SKM-1 treated with dmso at 0.1 percent for 144 hours (cell line): Measurements from ENCODE around the gene KCTD7.
A peak's percentile ranks its signal among the peaks of the same experiment; 100 is the strongest.
"Not testable (repeated sequence)": the region's sequence is repeated elsewhere in the genome, so short reads cannot be mapped to it uniquely, and the experiment has no call there.

Source experiments
- DNase-seq: peaks from one replicate; lab custom pipeline; 2025; ENCODE audit not compliant: unreplicated experiment; lab: John Stamatoyannopoulos, UW

KCTD7 gene

DNA sequence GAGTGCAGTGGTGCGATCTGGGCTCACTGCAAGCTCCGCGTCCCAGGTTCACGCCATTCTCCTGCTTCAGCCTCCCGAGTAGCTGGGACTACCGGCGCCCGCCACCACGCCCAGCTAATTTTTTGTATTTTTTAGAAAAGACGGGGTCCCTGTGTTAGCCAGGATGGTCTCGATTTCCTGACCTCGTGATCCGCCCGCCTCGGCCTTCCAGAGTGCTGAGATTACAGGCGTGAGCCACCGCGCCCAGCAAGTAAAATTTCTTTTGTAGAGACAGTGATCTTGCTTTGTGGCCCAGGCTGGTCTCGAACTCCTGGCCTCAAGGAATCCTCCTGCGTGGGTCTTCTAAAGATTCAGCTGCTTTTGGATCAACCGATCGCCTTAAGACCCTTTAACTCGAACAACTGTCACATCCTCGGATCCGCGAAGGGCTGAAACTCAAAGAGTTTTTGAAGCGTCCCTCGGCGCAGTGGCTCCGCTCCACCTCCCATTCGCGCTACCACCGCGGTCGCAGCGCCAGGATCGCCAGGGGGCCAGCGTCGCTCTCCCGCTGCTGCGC, 25.1 kb downstream of the KCTD7 start:
- not testable (repeated sequence) for DNase-seq

DNA sequence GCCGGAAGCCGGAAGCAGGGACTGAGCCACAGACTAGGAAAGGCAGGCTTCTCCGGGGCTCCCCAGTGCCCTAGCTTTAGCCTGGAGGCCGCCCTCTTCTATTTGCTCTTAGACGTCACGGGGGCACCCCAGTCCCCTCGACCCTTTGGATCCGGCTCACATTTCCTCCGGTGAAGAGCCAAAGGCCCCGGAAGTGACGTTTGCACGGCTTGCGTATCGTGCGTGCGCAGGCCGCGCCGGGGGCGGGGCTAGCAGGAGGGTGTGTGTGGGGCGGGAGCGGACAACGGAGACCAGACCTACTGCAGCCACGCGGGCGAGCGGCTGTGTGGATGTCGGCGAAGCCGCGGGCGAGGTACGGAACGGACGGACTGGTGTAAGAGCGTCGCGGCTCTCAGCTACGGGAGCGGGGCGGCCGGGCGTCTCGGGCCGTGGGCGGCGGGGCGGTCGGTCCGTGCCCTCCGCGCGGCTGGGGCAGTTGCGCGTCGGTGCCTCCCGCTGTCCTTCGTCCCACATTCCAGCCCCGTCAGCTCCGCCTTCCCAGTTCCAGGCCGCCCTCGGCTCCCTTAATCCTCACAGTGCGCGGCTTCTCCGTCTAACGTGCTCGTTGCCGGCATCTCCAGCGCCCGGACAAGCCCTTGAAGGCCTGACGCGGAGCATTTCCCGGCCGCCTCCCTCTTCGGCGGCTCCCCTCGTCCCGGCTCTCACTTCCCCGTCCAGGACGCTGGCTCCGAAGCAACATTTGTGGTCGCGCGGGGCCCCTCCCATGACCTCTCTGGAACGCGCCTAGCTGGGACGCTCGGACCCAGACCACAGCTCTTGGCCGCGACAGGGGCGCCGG, 25.8 kb downstream of the KCTD7 start:
- DNase-seq, result peak; percentile 96

DNA sequence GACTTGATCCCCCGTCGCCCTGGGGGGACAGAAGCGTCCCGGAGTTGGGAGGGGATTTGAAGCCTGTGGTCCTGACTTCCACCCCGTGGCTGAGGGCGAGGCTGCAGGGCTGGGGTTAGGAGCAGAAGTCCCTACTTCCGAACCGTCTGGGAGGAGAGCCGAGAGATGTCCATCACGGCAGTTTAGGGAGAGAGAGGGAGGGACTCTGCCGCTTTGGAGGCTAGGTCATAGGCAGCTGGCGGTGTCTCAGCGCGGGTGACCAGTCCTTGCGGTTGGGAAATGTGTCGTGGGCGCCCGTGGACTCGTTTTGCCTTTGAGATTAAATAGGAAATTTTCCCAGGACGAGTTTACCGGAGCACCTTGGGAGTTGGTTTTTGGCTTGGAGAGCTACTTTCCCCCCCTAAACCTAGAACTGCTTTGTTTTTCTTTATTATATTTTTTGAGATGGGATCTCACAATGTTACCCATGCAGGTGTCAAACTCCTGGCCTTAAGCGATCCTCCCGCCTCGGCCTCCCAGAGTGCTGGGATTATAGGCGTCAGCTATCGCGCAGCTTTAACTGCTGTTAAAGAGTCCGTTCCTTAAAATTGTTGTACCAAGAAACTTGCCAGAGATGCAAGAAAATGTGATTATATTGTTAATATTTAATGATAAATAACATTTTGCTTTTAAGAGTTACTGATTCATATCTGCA, 26.6 kb downstream of the KCTD7 start:
- not testable (repeated sequence) for DNase-seq

DNA sequence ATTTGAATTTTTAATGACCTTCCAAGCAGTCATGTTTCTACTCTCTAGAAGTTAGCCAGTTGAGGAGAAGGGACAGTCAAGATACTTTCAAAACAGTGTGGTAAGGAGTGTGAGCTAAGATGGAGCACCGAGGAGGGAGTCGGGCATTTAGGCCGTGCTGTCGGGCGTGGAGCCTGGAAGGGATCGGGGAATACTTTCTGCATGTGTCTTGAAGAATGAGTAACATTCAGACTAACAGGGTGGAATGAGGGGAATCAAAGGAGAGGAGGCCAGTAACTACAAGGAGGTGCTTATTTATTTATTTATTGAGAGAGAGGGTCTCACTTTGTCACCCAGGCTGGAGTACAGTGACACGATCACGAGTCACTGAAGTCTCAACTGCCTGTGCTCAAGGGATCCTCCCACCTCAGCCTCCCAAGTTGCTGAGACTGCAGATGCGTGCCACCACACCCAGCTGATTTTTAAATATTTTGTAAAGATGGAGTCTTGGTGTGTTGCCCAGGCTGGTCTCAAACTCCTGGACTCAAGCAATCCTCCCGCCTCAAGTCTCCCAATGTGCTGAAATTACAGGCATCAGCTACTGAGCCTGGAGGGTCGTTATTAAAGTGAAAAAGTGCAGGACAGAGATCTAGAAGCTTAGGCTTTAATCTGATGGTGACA, 27.3 kb downstream of the KCTD7 start:
- DNase-seq, result not testable (repeated sequence)

DNA sequence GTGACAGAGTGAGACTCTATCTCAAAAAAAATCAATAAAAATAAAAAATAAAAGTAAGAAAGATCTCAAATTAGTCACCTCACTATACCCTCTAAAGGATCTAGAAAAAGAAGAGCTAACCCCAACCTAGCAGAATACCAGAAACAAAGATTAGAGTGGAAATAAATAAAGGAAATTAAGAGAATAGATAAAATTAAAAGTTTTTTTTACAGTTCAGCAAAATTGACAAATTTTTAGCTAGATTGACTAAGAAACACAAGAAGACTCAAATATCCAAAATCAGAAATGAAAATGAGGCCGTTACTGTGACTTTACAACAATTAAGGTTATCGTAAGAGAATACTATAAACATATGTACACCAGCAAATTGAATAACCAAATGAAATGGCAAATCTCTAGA, 29.1 kb downstream of the KCTD7 start:
- DNase-seq, result no peak

DNA sequence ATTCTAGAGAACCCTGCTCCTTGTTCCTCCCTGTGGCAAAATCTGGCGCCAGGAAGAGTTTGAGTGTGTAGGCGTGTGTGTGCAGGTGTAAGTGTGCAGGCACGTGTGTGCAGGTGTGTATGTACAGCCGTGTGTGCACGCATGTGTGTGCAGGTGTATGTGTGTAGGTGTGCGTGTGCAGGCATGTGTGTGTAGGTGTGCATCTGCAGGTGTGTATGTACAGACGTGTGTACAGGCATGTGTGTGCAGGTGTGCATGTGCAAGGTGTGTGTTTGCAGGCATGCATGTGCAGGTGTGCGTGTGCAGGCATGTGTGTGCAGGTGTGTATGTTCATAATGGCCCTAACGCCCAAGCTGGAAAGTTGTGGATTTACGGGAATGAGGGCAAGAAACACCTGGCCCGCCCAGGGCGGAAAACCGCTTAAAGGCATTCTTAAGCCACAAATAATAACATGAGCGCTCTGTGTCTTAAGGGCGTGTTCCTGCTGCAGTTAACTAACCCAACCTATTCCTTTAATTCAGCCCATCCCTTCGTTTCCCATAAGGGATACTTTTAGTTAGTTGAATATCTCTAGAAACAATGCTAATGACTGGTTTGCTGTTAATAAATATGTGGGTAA, 34.1 kb downstream of the KCTD7 start:
- no peak for DNase-seq

DNA sequence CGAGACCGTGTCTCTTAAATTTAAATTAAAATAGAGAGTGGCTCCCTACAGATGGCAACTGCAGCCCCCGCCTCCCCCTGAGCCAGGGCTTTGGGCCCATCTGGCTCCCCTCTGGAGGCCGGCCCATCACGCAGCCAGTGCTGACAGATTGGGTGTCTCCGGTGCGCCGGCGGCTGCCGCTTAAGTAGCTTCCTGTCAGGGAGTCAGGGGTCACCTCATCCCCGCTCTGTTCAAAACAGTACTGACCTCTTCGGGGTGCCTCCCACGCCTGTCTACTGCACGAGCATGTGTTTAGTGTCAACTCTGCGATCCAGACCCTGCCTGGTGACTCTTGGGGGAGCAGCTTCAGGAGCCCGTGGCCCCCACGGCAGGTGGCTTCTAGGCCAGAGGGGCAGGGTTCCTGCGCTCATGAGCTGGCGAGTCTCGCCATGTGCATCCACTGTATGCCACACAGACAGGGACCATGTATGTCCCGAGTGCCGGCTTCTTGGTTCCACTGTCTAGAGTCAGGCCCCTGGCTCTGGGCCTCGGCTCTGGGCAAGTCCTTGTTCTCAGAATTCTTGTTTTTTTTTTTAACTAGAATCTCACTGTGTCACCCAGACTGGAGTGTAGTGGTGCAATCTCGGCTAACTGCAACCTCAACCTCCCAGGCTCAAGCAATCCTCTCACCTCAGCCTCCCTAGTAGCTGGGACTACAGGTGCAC, 36.1 kb downstream of the KCTD7 start:
- DNase-seq, result no peak

DNA sequence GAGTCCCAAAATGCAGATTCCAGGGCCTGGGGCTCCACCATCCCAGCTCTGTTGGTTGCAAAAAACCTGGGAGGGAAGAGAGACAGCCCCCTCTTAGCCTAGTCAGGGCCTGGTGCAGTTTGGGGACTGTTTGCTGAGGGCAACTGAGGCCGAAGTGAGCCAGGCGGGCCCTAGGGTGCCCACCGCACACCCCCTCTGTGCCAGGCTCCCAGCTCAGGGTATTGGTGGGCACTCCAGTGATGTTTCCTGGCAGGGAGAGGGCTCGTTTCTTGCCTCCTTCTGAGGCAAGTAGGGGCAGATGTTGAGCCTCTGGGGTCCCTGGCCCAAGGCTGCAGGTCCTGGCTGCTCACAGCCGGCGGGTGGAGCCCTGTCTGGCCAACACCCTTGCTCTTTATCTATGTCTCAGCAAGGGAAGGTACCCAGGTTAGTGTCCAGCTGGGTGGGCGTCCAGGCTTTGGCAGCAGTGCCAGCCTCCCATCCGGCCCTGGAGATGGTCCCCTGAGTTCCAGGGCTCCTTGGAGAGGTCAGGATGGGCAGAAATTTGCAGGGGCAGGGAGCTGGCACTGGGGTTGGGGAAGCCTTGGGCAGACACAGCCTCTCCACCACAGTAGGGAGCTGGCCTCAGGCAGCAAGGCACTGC, 37.8 kb downstream of the KCTD7 start:
- no peak for DNase-seq

DNA sequence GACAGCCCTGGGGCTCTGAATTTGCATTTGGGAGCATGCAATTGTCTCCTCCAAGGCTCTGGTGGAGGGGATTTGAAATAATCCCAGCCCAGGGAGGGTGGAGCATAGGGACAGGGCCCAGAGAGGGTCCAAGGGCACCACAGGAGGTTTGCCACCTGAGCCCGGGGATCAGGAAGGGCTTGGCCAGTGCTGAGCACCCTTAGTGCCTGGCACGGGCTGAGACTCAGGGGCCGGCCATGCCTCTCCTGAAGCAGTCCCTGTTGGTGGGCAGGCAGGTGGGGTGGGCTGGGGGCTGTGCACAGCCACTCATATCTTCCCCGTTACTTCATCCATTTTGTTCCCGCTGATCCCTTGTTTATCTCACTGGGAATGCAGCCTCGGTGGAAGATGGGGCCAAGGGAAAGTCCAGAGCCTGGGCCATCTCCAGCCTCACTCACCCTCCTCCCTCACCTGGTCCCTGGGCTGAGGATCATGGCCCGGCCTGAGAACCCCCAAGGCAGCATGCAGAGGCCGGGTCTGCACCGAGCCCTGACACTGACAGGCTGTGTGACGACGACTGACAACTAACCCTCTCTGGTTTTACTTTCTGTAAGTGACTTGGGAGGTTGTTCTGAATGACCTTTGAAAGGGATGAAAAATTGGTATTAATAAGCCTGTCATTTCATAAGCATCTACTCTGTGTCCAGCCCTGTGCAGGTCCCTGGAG, 38.5 kb downstream of the KCTD7 start:
- no peak for DNase-seq

DNA sequence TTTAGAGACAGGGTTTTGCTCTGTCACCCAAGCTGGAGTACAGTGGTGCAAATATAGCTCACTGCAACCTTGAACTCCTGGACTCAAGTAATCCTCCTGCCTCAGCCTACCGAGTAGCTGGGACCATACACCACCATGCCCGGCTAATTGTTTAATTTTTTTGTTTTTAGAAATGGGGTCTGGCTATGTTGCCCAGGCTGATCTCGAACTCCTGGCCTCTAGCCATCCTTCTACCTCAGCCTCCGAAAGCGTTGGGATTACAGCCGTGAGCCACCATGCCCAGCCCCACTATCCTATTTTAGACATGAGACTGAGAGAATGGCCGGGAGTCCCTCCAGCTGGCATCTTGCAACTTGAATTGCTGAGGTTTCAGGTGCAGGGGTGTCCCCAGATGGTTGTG, 39.4 kb downstream of the KCTD7 start:
- no peak for DNase-seq

DNA sequence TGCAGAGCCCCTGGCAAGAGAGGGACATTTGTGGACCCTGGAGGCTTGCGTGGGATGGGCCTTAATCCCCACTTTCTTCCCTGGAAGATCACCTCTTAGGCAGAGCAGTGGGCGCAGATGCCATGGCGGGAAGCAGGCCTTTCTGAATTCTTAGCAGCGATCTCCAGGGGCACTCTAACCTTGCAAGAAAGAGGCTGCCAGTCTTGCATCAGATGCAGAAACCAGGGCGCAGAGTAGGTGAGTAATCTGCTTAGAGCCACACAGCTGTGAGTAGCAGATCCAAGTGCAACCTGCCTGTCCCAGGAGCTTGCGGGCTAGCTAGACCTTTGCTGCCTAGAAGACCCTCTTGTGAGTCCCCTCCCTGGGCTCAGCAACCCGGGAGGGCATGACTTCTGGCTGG, 40.0 kb downstream of the KCTD7 start:
- no peak for DNase-seq

DNA sequence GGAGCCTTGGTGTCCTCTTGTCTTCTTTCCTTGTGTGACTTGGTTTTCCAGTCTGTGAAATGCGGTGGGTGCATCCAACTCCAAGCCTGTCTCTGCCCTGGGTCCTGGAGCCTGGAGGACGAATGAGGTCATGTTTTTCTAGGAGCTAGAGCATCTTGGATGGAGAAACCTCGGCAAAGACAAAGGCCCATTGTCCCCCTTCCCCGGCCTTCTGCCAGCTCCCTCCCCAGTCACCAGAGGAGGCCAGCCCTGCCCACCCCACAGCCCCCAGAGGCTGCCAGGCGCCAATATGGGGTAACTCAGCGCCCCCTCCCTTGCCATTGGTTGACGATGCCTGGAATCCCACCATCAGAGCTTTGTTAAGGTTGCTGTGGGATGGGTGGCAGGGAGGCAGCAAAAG, 40.4 kb downstream of the KCTD7 start:
- no peak for DNase-seq

DNA sequence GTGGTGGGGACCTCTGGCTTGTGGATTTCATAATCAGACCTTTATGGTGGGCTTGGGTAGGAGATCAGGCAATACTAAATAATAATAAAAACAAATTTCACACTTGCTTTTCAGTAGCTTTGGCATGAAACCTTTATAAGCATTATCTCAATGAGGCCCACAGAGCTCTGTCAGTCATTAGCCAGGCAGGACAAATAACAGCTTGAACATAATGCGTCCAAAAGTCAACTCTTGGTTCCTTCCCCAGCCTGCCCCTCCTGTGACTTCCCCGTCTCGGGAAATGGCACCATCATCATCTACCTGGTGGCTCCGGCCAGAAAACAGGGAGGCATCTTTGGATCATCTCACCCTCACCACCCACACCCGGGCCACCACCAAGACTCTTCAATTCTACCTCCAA, 40.8 kb downstream of the KCTD7 start:
- DNase-seq, result no peak

DNA sequence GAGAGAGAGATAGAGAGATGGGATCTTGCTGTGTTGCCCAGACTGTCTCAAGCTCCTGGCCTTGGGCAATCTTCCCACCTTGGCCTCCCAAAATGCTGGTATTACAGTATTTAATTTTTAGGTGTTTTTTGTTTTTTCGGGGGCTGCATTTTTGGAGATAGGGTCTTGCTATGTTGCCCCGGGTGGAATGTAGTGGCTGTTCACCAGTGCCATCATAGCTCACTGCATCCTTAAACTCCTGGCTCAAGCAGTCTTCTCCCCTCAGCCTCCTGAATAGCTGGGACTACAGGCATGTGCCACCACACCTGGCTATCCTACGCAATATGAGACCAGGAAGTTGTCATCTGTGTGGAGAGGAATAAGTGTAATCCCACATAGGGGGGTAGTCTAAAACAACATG, 42.4 kb downstream of the KCTD7 start:
- no peak for DNase-seq

DNA sequence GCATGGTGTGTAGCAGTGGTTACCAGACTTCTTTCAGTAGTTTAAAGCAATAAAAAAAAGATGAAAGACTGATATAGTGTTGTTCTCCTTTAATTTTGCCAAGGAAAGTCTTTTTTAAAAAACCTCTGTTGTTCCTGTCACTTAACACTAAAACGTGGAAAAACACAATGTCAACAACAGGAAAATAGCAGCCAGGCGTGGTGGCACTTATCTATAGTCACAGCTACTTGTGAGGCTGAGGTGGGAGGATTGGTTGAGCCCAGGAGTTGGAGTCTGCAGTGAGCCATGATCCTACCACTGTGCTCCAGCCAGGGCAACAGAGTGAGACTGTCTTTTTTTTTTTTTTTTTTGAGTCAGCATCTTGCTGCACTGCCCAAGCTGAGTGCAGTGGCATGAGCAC, 42.8 kb downstream of the KCTD7 start:
- DNase-seq, result not testable (repeated sequence)

DNA sequence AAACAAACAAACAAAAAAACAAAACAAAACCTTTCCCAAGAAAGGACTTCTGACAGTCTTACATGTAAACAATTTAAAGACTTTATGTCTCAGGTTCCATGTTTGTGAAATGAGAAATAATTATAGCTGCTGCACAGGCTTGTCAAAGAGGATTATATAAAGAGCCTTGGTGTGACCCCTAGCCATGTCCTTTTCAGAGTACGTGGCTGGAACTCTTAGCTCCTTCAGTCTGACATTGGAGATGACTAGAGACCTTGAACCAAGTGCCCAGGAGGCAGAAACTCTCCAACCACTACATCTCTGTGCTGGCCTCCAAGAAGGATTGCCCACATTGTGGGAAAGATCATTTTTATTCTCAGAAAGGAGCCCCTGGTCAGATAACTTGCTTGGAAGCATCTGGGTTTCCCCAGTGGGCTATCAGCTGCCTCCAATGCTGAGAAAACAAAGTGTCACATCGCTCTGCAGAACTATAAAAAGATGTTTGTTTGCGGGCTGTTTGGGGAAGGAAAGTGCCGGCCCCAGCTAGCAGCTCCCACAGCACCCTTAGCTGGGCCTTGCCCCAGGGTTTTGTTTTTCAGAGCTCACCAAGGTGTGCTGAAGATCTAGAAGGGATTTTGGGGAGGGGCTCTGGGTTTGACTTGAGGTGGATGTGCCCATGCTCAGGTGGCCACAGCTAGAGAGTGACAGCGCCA, 43.9 kb downstream of the KCTD7 start:
- DNase-seq, result not testable (repeated sequence)

DNA sequence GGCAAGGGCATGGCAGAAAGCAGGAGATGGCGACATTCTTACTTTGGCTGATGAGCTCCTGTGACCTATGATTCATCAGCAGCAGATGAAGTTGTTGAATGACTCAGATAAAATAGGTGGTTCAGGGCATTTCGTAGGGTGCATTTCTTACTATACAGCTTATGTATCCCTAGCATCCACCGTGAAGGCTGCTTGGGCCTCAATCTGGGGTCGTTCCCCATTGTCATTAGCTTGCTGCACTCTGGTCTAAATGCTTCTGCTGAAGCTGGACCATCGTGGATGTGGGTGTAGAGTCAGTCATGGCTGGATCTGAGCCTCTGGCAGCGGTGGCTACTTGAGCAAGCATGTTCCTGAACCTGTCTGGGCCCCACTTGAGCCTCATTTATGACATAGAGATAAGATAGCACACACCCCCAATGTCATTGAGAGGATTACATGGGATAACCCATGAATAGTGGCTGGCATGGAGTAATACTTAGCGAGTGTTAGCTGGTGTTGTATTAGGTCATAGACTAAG, 44.5 kb downstream of the KCTD7 start:
- not testable (repeated sequence) for DNase-seq

DNA sequence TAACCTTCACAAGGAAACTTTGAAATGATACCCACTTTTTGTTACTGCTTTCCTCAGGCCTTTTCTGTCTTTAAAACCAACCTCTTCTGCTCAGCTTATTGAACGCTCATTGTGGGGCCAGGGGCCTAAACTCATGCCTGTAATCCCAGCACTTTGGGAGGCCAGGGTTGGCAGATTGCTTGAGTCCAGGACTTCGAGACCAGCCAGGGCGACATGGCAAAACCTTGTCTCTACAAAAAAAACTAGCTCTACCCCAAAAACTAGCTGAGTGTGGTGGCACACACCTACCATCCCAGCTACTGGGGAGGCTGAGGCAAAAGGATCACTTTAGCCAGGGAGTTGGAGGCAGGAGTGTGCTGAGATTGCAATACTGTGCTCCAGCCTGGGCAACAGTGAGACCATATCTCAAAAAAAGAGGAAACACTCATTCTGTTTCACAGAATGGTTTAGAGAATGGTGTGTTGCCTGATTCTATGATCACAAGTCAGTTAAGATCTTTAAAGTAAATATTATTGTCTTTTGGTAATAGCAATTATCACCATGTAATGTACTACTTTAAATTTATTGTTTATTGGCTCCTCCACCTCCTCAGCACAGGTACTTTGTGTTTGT, 51.1 kb downstream of the KCTD7 start:
- DNase-seq, result no peak
